ENCODE measurements around the gene GLYR1.
"Not testable (repeated sequence)": the region's sequence is repeated elsewhere in the genome, so short reads cannot be mapped to it uniquely, and the experiment has no call there.

Gene GLYR1

GRCh38 chr16:4846901-4847773 is at the start of gene GLYR1, which contains the start of gene UBN1:
Gene GLYR1, minus strand, starts transcription at chr16:4847288. Its CDS starts 23 bp downstream, at chr16:4847265.
Gene UBN1, plus strand, starts transcription at chr16:4847481. Its CDS starts 5,437 bp downstream, at chr16:4852918.
- Histone ChIP-seq H3K4me3 (ENCODE audit: low read depth, low read length) (peak within 1 kb of the TSS; percentile 91), H3K4me1 (ENCODE audit: control insufficient read depth, insufficient read depth, low read length) (peaks cover 10% of the 10 kb centered on the region), H3K36me3 (ENCODE audit: control insufficient read depth, insufficient read depth, low read length) (peaks cover 24% of the 10 kb centered on the region), H3K27me3 (ENCODE audit: control insufficient read depth, insufficient read depth, low read length) (no peaks in the 10 kb centered on the region), H3K9ac (ENCODE audit: low read depth, low read length) (peak within 1 kb of the TSS; percentile 85), H3K9me3 (ENCODE audit: control insufficient read depth, insufficient read depth, low read length) (no peaks in the 10 kb centered on the region)

DNA sequence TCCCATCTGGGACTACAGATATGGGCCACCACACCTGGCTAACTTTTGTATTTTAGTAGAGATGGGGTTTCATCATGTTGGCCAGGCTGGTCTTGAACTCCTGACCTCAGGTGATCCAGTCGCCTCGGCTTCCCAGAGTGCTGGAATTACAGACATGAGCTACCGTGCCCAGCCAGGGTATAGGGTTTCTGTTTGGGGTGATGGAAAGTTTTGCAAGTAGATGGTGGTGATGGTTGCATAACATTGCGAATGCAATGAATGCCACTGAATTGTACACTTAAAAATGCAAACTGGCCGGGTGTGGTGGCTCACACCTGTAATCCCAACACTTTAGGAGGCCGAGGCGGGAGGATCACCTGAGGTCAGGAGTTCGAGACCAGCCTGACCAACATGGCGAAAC is 49.7 kb upstream of the GLYR1 start:
- H3K36me3 ChIP-seq (ENCODE audit: control insufficient read depth, insufficient read depth, low read length) = peaks cover 58% of the 10 kb centered on the region
- H3K27me3 ChIP-seq (ENCODE audit: control insufficient read depth, insufficient read depth, low read length); H3K4me3 ChIP-seq (ENCODE audit: low read depth, low read length); H3K9me3 ChIP-seq (ENCODE audit: control insufficient read depth, insufficient read depth, low read length); H3K9ac ChIP-seq (ENCODE audit: low read depth, low read length); H3K4me1 ChIP-seq (ENCODE audit: control insufficient read depth, insufficient read depth, low read length): not testable (repeated sequence)

GRCh38 chr16:4895366-4895765 is 48.3 kb upstream of the GLYR1 start:
- H3K36me3 ChIP-seq (ENCODE audit: control insufficient read depth, insufficient read depth, low read length) = peaks cover 57% of the 10 kb centered on the region
- no peaks in the 10 kb centered on the region for H3K4me1 ChIP-seq (ENCODE audit: control insufficient read depth, insufficient read depth, low read length)
- no peak overlapping the region for H3K9ac ChIP-seq (ENCODE audit: low read depth, low read length)
- H3K27me3 ChIP-seq (ENCODE audit: control insufficient read depth, insufficient read depth, low read length) = no peaks in the 10 kb centered on the region
- H3K4me3 ChIP-seq (ENCODE audit: low read depth, low read length) = no peak overlapping the region
- H3K9me3 ChIP-seq (ENCODE audit: control insufficient read depth, insufficient read depth, low read length) = no peaks in the 10 kb centered on the region

- no peaks in the 10 kb centered on the region for H3K4me1 ChIP-seq (ENCODE audit: control insufficient read depth, insufficient read depth, low read length)
- no peak overlapping the region for H3K4me3 ChIP-seq (ENCODE audit: low read depth, low read length)
These were observed 47.4 kb upstream of the GLYR1 start for GRCh38 chr16:4894276-4895150.

DNA sequence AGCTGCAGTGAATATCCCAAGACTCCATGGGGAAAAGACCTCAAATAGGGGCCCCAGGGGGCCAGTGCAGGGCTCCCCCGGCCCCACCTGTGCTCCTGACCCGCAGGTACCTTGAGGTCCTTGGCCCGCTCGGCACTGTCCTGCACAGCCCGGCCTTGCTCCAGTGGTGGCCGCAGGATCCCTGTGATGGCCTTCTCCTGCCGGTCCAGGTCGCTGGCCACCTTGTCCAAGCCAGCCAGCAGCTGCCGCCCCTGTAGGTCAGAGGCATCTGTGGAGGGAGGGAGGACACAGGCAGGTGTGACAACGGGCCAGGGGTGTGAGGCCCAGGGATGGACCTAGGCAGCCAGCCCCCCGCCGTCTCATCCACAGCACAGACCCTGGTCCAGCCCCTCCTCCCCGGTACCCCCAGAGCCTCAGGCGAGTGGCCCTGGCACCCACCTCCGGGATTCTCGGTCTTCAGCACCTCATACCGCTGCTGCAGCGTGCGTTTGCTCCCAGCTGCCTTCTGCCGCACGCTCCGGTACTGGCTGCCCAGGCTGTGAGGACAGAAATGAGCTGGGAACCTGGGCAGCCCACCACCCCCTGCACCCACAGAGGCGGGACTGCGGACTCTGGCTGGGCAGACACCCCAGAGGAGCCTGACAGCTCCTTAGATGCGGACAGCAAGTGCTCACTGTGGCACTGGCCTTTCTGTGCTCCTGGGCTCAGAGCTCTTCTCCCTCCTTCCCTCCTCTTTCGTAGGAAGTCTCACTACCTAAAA is 46.2 kb upstream of the GLYR1 start:
- Histone ChIP-seq H3K4me3 (ENCODE audit: low read depth, low read length) (no peak overlapping the region), H3K4me1 (ENCODE audit: control insufficient read depth, insufficient read depth, low read length) (no peaks in the 10 kb centered on the region), H3K9me3 (ENCODE audit: control insufficient read depth, insufficient read depth, low read length) (no peaks in the 10 kb centered on the region), H3K36me3 (ENCODE audit: control insufficient read depth, insufficient read depth, low read length) (peaks cover 71% of the 10 kb centered on the region), H3K9ac (ENCODE audit: low read depth, low read length) (no peak overlapping the region), H3K27me3 (ENCODE audit: control insufficient read depth, insufficient read depth, low read length) (no peaks in the 10 kb centered on the region)

More at GRCh38 chr16:4894276-4895150, 47.4 kb upstream of the GLYR1 start:
- Histone ChIP-seq H3K27me3 (ENCODE audit: control insufficient read depth, insufficient read depth, low read length) (no peaks in the 10 kb centered on the region), H3K9me3 (ENCODE audit: control insufficient read depth, insufficient read depth, low read length) (no peaks in the 10 kb centered on the region), H3K9ac (ENCODE audit: low read depth, low read length) (no peak overlapping the region), H3K36me3 (ENCODE audit: control insufficient read depth, insufficient read depth, low read length) (peaks cover 64% of the 10 kb centered on the region)

DNA sequence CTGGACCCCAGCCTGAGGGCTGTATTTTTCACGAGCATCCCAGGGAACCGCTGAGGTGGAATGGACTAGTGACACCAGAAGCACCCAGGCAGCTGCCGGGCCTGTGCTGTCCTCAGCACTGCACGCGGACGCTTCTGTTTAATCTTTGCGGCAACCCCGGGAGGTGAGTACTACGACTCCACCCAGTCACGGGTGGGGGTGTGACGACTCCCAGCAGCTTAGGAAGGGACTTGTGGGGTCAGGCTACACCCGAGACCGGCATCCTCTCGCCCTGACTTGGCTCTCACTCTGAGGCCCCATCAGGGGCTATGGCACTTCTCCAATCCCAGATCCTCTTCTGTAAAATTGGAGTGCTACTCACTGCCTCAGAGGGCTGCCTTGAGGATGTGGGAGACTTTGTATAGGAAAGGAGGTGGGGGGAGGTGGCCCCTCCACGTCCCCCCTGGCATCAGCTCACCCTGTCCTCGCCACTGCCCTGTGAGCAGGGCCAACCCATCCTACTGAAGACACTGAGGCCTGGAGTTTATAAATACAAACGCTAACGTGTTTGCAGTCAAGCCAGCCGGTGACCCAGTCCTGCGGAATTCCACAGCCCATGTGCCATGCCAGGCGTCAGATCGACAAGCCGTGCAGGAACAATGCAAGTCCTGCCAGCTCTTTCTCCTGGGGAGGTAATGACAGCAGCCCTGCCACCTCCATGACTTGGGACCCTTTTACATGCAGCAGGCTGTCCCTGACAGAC is 45.4 kb upstream of the GLYR1 start:
- no peak overlapping the region for H3K4me3 ChIP-seq (ENCODE audit: low read depth, low read length)
- H3K9me3 ChIP-seq (ENCODE audit: control insufficient read depth, insufficient read depth, low read length) = no peaks in the 10 kb centered on the region
- no peaks in the 10 kb centered on the region for H3K4me1 ChIP-seq (ENCODE audit: control insufficient read depth, insufficient read depth, low read length)
- no peaks in the 10 kb centered on the region for H3K27me3 ChIP-seq (ENCODE audit: control insufficient read depth, insufficient read depth, low read length)
- H3K36me3 ChIP-seq (ENCODE audit: control insufficient read depth, insufficient read depth, low read length) = peaks cover 73% of the 10 kb centered on the region
- no peak overlapping the region for H3K9ac ChIP-seq (ENCODE audit: low read depth, low read length)

DNA sequence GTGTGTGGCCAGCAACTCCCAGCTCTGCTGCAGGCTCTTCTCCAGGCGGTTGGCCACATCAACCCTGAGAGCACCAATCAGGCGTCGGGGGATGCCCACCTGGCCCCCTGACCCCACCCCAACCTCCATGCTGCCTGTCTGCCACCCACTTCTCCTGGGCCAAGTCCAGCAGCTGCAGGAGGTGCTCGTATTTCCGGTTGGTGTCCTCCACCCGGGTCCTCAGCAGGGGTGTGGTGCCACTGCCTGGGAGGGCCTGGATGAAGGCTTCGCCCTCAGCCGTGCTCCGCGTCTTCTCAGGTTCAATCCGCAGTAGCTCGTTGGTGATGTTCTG is 44.8 kb upstream of the GLYR1 start:
- Histone ChIP-seq H3K36me3 (ENCODE audit: control insufficient read depth, insufficient read depth, low read length) (peaks cover 76% of the 10 kb centered on the region), H3K9me3 (ENCODE audit: control insufficient read depth, insufficient read depth, low read length) (no peaks in the 10 kb centered on the region), H3K4me1 (ENCODE audit: control insufficient read depth, insufficient read depth, low read length) (no peaks in the 10 kb centered on the region), H3K27me3 (ENCODE audit: control insufficient read depth, insufficient read depth, low read length) (no peaks in the 10 kb centered on the region), H3K9ac (ENCODE audit: low read depth, low read length) (no peak overlapping the region), H3K4me3 (ENCODE audit: low read depth, low read length) (no peak overlapping the region)

DNA sequence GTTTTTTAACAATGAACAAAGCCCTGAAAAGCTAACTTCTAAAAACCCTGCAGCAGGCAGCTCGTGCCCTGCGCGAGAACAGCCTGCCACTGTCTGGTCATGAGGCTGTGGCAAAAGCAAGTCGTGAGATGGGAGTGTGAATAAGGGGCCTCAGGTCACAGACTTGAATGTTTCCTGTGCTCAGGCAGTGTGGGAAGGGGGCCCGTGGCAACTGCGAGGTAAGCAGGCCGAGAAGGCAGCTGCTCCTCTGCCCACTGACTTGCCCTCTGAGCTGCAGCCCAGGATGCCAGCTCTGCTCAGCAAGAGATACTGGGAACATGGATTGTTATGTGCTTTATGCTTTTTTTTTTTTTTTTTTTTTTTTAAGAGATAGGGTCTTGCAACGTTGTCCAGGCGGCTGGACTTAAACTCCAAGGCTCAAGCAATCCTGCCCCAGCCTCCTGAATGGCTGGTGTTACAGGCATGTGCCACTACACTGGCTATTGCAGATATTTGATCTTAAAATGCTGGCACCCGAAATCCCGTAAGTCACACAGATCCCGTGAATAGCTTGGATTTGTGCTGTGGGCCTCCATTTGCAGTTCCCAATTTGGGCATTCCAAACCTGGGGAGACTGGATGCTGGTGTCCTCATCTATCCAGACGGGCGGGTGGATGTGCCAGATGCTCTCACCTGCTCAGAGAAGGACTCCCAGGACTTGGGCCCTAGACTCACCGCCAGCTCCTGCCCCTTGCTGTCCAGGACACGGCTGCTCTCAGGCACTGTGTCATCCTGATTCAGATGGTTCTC is 44.2 kb upstream of the GLYR1 start:
- H3K36me3 ChIP-seq (ENCODE audit: control insufficient read depth, insufficient read depth, low read length) = peaks cover 81% of the 10 kb centered on the region
- no peaks in the 10 kb centered on the region for H3K27me3 ChIP-seq (ENCODE audit: control insufficient read depth, insufficient read depth, low read length)
- no peaks in the 10 kb centered on the region for H3K9me3 ChIP-seq (ENCODE audit: control insufficient read depth, insufficient read depth, low read length)
- H3K4me3 ChIP-seq (ENCODE audit: low read depth, low read length) = no peak overlapping the region
- no peak overlapping the region for H3K9ac ChIP-seq (ENCODE audit: low read depth, low read length)
- H3K4me1 ChIP-seq (ENCODE audit: control insufficient read depth, insufficient read depth, low read length) = no peaks in the 10 kb centered on the region

DNA sequence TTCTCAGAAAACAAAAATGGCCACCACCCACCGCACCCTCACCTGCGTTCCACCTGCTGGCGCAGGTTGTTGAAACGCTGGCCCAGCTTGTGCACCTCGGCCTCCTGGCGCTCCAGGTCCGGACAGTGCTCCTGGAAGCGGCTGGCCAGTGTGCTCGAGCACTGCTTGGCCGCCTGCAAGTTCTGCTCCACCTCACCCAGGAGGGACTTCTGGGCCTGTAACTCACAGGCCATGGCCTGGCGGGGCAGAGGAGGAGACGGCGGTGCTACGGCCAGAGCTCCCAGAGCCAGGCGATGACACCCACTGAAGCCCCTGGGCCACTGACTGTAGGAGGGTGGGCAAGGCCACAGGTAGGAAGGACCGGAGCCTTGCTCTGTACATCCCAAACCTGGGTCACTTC is 43.6 kb upstream of the GLYR1 start:
- no peaks in the 10 kb centered on the region for H3K4me1 ChIP-seq (ENCODE audit: control insufficient read depth, insufficient read depth, low read length)
- peaks cover 84% of the 10 kb centered on the region for H3K36me3 ChIP-seq (ENCODE audit: control insufficient read depth, insufficient read depth, low read length)
- H3K4me3 ChIP-seq (ENCODE audit: low read depth, low read length) = no peak overlapping the region
- no peak overlapping the region for H3K9ac ChIP-seq (ENCODE audit: low read depth, low read length)
- no peaks in the 10 kb centered on the region for H3K9me3 ChIP-seq (ENCODE audit: control insufficient read depth, insufficient read depth, low read length)
- no peaks in the 10 kb centered on the region for H3K27me3 ChIP-seq (ENCODE audit: control insufficient read depth, insufficient read depth, low read length)

DNA sequence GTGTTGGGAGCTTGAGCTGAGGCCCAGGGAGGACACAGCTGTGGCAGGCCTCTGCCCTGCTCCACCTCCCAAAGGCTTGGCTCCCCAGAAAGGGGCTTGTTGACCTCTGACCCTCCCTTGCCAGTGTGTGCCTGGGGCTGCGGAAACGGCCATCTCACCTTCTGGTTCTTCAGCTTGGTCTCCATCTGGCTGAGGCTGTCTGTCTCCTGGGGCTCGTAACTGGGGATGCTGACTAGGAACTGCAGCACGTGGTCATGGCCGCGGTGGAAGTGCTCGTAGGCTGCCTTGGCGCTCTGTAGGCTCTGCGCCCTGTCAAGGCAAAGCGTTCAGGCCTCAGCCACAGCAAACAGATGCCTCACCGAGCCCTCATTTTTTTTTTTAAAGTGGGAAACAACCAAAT is 42.9 kb upstream of the GLYR1 start:
- no peaks in the 10 kb centered on the region for H3K4me1 ChIP-seq (ENCODE audit: control insufficient read depth, insufficient read depth, low read length)
- no peaks in the 10 kb centered on the region for H3K27me3 ChIP-seq (ENCODE audit: control insufficient read depth, insufficient read depth, low read length)
- H3K36me3 ChIP-seq (ENCODE audit: control insufficient read depth, insufficient read depth, low read length) = peaks cover 84% of the 10 kb centered on the region

More for the DNA sequence above, 42.9 kb upstream of the GLYR1 start:
- Histone ChIP-seq H3K9me3 (ENCODE audit: control insufficient read depth, insufficient read depth, low read length) (no peaks in the 10 kb centered on the region), H3K4me3 (ENCODE audit: low read depth, low read length) (no peak overlapping the region), H3K9ac (ENCODE audit: low read depth, low read length) (no peak overlapping the region)

Measured in iPS-15b (cell line).